SJSA1 (cell line): ENCODE measurements around the gene ALKAL2. TPM values are rescaled to one million over a fixed set of nuclear protein-coding genes. Genes with fewer than 3 reads are reported as not detected.
A peak's percentile ranks its signal among the peaks of the same experiment; 100 is the strongest.

Experiments used
- DNase-seq, 2 experiments: peaks; one replicate each; pipeline ENCODE4 v3.0.0-alpha.2; 2015 to 2020; ENCODE audit warnings: low spot score in 2 of 2, low read depth in 1 of 2
- H3K27ac ChIP-seq: fragments of 250-450 bp; sonication (Bioruptor Pico); 2 replicates; pipeline ENCODE4 v1.5.1; 2020; ENCODE audit warnings: mild to moderate bottlenecking, moderate library complexity
- H3K27me3 ChIP-seq: fragments of 250-450 bp; sonication (Bioruptor Pico); replicated peaks from 2 replicates; pipeline ENCODE4 v1.5.1; 2020; ENCODE audit warnings: mild to moderate bottlenecking, moderate library complexity
- H3K36me3 ChIP-seq: fragments of 250-450 bp; sonication (Bioruptor Pico); 2 replicates; pipeline ENCODE4 v1.5.1; 2020; ENCODE audit warnings: mild to moderate bottlenecking
- H3K4me1 ChIP-seq: fragments of 250-450 bp; sonication (Bioruptor Pico); replicated peaks from 2 replicates; pipeline ENCODE4 v1.6.1; 2021; ENCODE audit warnings: mild to moderate bottlenecking
- H3K4me3 ChIP-seq: fragments of 250-450 bp; sonication (Bioruptor Pico); 2 replicates; pipeline ENCODE4 v1.5.1; 2020; ENCODE audit warnings: mild to moderate bottlenecking
- H3K9me3 ChIP-seq: fragments of 250-450 bp; sonication (Bioruptor Pico); replicated peaks from 2 replicates; pipeline ENCODE4 v1.5.1; 2020; ENCODE audit warnings: mild to moderate bottlenecking
- total RNA-seq: library from RNA; depleted of rRNA; stranded (reverse); fragments of >200 nt; shearing (Covaris generic); gene quantifications from 2 replicates; pipeline ENCODE4 v1.2.3, GENCODE V29; 2014

Gene ALKAL2
- total RNA-seq, 1 experiment from 2014 or later, result not detected

DNA sequence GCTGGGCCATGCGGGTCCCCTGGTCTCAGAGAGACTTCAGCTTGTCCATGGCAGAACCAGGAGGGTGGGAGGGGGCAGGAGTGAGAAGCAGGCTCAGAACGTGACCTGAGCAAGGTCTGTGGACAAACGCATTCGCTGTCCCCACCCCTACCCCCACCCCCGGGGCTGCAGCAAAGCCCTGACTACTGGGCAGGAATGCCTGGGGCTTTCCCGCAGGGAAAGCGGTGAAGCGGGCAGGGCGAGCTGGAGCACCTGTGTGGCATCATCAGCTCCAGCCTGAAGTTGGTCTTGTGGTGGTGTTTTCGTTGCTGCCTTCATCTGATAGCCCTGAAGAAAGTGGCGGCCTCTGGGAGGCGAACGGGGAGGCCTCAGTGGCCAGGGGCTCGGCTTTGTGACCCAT, 26.1 kb upstream of the ALKAL2 start:
- no peak overlapping the region for H3K4me3 ChIP-seq
- no peak overlapping the region for H3K27ac ChIP-seq
- no peaks in the 10 kb centered on the region for H3K36me3 ChIP-seq
- H3K27me3 ChIP-seq, result no peaks in the 10 kb centered on the region
- peaks cover 17% of the 10 kb centered on the region for H3K4me1 ChIP-seq
- no peaks in the 10 kb centered on the region for H3K9me3 ChIP-seq
- no peak for DNase-seq

DNA sequence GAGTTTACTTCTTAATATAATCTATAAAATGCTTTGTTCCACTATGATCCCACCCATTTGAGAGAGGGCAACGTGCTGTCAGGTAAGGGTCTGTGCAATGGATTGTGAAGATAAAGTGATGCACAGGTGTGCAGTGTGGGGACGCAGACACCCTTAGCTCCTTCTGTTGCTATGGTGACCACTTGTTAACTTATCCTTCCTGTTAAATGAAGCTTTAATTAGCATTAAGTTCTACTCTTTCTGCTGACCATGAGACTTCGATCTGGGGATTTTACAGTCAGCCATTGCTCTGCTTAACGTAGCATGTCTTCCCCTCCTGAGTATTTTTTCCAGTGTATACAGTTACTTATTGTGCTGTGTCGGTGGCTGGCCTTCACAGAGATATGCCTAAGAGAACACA, 23.1 kb upstream of the ALKAL2 start:
- DNase-seq, result no peak
- H3K27ac ChIP-seq, result no peak overlapping the region
- H3K4me3 ChIP-seq, result no peak overlapping the region
- no peaks in the 10 kb centered on the region for H3K4me1 ChIP-seq
- H3K36me3 ChIP-seq, result no peaks in the 10 kb centered on the region
- H3K9me3 ChIP-seq, result no peaks in the 10 kb centered on the region
- no peaks in the 10 kb centered on the region for H3K27me3 ChIP-seq

DNA sequence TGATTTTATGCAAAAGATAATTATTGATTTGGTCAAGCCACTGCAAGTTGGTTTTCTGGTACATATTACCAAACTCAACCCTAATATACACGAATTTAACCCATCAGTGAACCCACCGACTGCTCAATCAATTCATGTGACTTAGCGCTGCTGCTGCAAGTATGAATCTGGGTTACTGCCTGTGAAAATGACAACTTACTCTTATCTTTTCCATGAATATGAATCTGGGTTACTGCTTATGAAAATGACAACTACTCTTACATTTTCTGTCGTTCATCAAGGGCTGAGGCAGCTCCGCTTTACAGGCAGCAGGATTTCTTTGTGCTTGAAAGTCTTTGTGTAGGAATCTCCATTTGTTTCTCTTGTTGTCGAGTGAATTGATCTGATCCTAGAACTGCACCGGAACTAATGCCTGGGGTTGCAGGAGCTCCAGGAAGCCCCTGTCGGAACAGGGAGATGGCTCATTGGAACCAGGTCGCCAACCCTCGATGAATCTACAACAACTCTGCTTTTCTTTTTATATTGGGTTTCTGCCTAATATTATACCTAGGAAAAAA, 22.1 kb upstream of the ALKAL2 start:
- Histone ChIP-seq H3K4me1 (no peaks in the 10 kb centered on the region), H3K27ac (no peak overlapping the region)
- DNase-seq, result no peak

DNA sequence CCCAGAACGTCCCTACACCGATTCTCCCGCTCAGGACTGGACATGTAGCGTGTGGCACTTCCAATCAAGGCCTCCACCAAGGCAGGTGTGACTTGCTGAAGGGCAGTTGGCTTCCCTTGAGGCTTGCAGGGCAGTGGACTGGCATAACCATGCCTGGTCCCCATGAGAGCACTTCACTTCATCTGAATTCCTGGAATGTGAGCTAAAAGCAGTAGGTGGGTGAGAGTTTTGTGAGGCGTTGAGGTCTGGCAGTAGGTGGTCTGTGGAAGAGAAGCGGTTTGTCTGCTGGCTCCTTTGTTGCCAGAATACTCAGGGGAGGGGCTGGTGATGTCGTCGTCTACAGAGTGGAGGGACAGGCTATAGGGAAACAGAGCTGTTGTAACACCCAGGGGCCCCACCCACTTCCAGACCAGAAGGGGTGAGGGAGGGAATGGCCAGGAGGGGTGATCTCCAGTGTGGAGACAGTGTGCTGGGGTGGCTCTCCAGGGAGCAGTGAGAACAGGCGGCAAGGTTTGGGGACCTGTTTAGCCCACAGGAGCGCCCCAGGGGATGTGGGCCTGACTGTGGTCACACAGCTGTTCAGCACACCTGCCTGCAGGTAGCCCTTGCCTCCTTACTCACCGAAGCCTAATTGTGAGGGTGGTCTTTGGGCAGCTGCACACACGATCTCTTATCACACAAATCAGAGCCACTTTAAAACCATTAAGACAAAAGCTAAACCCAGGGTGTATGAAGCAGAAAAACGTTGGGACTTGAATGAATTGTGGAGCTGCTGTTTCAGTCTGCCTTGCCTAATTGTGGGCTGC, 21.5 kb upstream of the ALKAL2 start:
- Histone ChIP-seq H3K27me3 (no peaks in the 10 kb centered on the region), H3K9me3 (no peaks in the 10 kb centered on the region), H3K36me3 (no peaks in the 10 kb centered on the region), H3K4me3 (no peak overlapping the region), H3K27ac (no peak overlapping the region), H3K4me1 (no peaks in the 10 kb centered on the region)
- DNase-seq, result no peak

More for the DNA sequence above, 22.1 kb upstream of the ALKAL2 start:
- no peaks in the 10 kb centered on the region for H3K9me3 ChIP-seq
- H3K27me3 ChIP-seq, result no peaks in the 10 kb centered on the region
- no peaks in the 10 kb centered on the region for H3K36me3 ChIP-seq
- H3K4me3 ChIP-seq, result no peak overlapping the region

DNA sequence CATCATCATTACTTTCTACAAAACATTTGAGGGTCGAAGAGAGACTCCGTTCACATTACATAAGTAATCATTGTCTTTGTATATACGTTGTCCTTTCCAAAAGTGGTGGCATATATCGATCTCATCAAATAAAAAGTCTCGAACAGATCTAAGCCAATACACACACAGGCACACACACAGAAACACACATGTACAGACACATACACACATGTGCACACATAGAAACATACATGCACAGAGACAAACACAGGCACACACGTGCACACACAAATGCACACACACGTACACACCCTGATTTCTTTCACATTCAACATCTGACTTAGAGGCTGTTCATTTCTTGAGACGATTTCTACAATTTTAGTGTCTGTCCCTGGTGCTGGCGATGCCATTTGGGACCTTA, 17.5 kb upstream of the ALKAL2 start:
- Histone ChIP-seq H3K9me3 (0 out of 2 replicates have a peak, but pooled peaks cover 4% of the 10 kb centered on the region), H3K4me3 (no peak overlapping the region), H3K27ac (no peak overlapping the region), H3K27me3 (no peaks in the 10 kb centered on the region), H3K36me3 (no peaks in the 10 kb centered on the region), H3K4me1 (no peaks in the 10 kb centered on the region)
- DNase-seq, result no peak

DNA sequence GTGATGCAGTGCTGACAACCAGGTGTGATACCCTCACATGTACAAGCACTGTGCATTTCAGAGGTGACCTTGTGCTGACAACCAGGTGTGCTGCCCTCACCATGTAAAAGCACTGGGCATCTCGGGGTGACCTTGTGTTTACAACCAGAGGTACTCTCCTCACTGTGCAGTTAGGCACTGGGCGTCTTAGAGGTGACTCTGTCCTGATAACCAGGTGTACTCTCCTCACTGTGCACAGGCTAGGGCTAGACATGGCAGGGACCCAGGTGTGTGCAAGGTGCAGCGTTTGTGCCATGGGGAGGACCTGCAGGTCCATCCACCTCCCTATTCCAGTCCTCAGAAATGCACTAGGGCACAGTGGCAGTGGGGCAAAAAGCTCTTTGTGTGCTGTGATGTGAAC, 8.5 kb upstream of the ALKAL2 start:
- Histone ChIP-seq H3K4me3 (no peak overlapping the region), H3K4me1 (no peaks in the 10 kb centered on the region), H3K9me3 (no peaks in the 10 kb centered on the region), H3K36me3 (no peaks in the 10 kb centered on the region), H3K27me3 (peaks cover 19% of the 10 kb centered on the region; the same call in 1 of the 2 replicates), H3K27ac (no peak overlapping the region)
- no peak for DNase-seq

DNA sequence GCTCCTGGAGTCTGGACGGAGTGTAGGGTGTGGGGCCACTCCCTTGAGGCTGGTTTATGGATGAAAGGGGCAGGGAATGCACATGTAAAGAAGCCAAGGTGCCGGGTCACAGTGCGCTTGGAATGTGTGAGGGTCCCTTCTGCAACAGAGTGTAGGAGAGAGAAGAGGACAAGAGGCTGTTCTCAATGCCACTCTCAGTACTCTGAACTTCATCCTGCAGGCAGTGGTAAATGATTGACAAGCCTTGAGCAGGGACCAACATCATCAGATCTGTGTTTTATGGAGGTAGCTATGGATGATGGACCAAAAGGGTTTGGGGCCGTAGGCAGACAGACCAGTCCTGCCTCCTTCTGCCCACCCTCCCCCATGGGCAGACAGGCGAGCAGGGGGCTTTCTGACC, 7.2 kb upstream of the ALKAL2 start:
- Histone ChIP-seq H3K4me1 (no peaks in the 10 kb centered on the region), H3K27ac (no peak overlapping the region), H3K4me3 (no peak overlapping the region), H3K9me3 (no peaks in the 10 kb centered on the region), H3K27me3 (peaks cover 25% of the 10 kb centered on the region), H3K36me3 (no peaks in the 10 kb centered on the region)
- DNase-seq, result no peak

DNA sequence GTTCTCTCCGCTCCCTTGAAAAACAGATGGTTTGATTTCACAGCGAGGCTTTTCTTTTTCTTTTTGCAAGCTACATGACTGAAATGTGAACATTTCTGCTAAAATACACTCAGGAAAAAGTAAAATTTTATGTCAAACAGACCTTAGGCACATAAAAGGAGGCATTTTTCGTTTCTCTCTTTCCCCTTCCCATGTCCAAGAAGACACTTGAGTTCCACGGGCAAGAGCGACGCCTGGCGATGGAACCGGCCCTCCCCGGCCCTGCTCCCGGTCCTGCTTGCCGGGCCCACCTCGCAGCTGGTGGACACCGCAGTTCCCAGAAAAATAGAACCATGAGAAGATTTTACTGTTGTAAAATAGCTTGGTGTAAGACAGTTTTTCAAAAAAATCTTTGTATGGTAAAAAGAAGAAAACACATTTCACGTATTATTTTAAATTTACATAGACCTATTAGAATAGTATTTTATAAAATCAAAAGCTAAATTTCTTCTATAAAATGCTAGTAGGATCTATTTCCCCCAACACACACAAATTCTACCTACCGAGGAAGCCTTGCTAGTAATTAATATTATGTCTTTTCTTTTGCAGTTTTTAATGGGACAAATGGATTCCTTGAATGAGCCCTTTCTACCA, 2.3 kb upstream of the ALKAL2 start:
- H3K36me3 ChIP-seq, result no peaks in the 10 kb centered on the region
- peak; percentile 73 to 78 for DNase-seq
- peaks cover 21% of the 10 kb centered on the region for H3K4me1 ChIP-seq
- no peaks in the 10 kb centered on the region for H3K9me3 ChIP-seq
- H3K4me3 ChIP-seq, result peak overlapping the region; percentile 30
- peaks cover 42% of the 10 kb centered on the region for H3K27me3 ChIP-seq
- H3K27ac ChIP-seq, result no peak overlapping the region

DNA sequence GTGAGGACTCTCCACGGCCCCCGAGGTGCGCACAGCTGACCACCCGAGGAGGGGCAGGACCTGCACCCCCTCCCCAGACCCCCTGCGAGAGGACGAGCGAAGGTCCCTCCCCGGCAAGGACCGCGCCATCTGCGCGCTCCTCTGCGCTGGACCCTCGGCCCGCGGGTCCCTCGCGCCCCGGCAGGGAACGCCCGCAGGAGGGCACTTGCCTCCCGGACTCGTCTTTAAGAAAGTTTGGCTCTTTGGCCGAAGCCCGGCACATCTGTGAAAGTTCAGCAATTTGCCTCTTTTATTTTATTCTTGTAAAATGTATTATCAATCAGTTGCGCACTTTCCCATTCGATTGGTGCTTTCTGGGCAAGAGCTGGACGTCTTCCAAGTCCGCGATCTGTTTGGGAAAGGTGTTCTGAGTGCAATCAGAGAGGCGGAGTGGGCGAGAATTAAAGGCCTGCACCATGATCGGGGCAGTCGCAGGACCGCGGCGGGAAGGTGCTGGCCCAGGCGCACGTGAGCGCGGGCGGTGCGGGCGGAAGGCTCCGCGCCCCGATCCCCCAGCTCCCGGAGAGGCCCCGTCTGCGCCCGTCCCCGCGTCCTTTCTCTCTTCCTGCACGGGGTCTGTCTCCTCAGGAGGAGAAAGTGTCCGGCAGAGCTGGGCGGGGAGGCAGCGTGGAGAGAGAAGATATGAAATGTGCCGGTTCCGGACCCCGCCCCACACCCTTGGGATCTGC, 1.6 kb upstream of the ALKAL2 start:
- Histone ChIP-seq H3K4me1 (peaks cover 23% of the 10 kb centered on the region), H3K27ac (no peak overlapping the region), H3K9me3 (no peaks in the 10 kb centered on the region), H3K4me3 (peak overlapping the region; percentile 30), H3K27me3 (peaks cover 42% of the 10 kb centered on the region), H3K36me3 (no peaks in the 10 kb centered on the region)
- DNase-seq, result no peak

DNA sequence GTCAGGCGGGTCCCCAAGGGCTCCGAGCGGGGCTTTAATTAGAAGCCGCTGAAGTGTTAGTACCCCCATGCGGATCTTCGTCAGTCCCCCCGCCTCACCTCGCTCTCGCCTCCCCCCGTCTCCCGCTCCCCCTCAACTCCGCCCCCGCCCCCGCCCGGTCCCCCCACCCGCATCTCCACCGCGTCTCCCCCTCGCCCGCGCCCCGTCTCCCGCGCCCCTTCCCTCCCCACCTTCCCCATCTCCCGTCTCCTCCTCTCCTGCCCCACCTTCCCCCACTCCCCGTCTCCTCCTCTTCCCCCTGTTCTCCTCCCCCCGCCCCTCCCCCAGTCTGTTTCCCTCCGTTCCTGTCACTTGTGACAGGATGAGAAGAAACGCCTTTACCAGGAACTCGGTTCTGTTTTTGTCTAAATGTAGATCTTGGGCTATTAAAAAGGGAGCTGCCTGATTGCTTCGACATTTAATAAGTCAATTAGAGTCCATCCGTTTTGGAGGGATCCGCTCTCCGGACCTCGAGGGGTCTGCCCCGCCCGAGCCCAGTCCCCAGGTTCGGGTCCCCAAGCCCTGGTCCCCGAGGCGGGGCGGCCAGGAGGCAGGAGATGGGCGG, 969 bp upstream of the ALKAL2 start:
- no peak overlapping the region for H3K27ac ChIP-seq
- H3K36me3 ChIP-seq, result no peaks in the 10 kb centered on the region
- peaks cover 42% of the 10 kb centered on the region for H3K27me3 ChIP-seq
- peaks cover 23% of the 10 kb centered on the region for H3K4me1 ChIP-seq
- no peaks in the 10 kb centered on the region for H3K9me3 ChIP-seq
- H3K4me3 ChIP-seq, result no peak overlapping the region
- DNase-seq, result no peak

DNA sequence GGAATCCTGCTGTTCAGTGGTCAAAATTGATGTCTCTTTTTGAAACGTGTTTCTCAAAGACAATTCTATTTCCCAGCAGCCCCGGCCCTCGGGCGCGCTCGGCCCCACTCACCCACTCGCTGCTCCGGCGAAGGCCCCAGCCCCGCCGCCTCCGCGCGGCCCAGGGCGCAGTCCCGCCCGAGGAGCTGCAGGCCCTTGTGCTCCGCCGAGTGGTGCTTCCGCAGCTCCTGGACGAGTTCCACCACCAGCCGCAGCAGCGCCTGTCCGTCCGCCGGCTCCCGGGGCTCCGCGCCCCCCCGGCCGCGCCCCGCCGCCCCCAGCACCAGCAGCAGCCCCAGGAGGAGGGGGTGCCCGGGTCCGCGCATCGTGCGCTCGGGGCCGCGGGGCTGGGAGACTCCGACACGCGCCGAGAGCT, 413 bp downstream of the ALKAL2 start:
- Histone ChIP-seq H3K27ac (no peak overlapping the region), H3K4me3 (no peak overlapping the region), H3K4me1 (peaks cover 23% of the 10 kb centered on the region), H3K9me3 (no peaks in the 10 kb centered on the region), H3K27me3 (peaks cover 42% of the 10 kb centered on the region), H3K36me3 (no peaks in the 10 kb centered on the region; the same call in 1 of the 2 replicates)
- no peak for DNase-seq

DNA sequence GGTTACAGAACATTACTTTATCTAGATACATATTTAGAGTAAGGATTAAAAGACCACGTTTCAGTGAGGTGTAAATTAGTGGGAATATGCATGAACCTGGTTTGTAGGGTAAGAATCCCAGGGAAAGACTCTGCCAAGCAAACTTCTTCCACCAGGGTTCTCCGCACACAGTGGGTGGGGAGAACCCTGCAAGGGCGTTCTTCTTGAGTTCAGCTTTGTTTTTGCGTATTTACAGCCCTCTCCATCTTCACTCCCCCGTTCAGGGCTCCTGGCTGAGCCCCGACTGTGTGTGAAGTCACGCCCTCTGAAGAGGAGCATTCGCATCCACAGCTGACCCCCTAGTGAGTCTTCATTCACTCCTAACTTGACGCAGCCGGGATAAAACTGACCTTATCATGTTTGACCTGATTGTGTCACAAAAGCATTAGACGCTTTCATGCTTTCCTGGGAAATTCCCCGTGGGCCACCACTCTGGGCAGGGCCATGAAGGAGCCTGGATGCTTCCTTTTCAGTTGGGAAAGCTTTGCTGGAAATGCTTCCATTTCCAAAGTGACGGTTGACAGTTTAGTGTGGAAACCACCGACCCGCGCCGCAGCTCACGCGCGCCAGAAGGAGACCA, 1.0 kb downstream of the ALKAL2 start:
- peaks cover 5% of the 10 kb centered on the region; the same call in 1 of the 2 replicates for H3K36me3 ChIP-seq
- peaks cover 23% of the 10 kb centered on the region for H3K4me1 ChIP-seq
- H3K4me3 ChIP-seq, result no peak overlapping the region
- H3K27me3 ChIP-seq, result peaks cover 42% of the 10 kb centered on the region
- H3K27ac ChIP-seq, result no peak overlapping the region
- H3K9me3 ChIP-seq, result no peaks in the 10 kb centered on the region
- no peak for DNase-seq

DNA sequence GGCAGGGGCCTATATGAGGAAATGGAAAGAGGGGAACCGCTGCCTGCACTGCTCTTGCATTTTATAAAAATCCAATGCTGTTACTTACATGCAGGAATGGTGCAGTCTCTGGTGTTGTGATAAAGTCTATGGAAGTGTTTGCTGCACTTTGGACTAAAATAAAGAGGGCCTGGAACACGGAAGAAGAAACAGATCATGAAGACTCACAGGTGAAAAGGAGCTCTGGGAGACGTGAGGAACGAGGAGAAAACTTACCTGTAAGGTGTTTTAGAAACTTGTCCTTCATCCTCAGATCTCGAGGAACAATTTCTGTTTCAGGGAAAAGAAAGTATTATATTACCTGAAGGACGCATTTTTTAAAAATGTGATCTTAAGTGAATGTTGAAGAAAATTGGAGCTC, 1.9 kb downstream of the ALKAL2 start:
- H3K27ac ChIP-seq, result no peak overlapping the region
- peaks cover 23% of the 10 kb centered on the region for H3K4me1 ChIP-seq
- H3K27me3 ChIP-seq, result peaks cover 42% of the 10 kb centered on the region
- H3K4me3 ChIP-seq, result no peak overlapping the region
- no peaks in the 10 kb centered on the region for H3K9me3 ChIP-seq
- H3K36me3 ChIP-seq, result peaks cover 13% of the 10 kb centered on the region; the same call in 1 of the 2 replicates
- no peak for DNase-seq
